Renal cortex interstitium (tissue), 3 donors: ENCODE results near the gene PNMA6A. TPM values are rescaled to one million over a fixed set of nuclear protein-coding genes. Genes with fewer than 3 reads are reported as not detected.

Source experiments
- polyA plus RNA-seq, 3 donors: library from polyadenylated mRNA; unstranded; fragments of 120-200 nt; gene quantifications; one replicate each; pipeline ENCODE4 v1.2.1, GENCODE V29; 2013; ENCODE audit not compliant: insufficient read length in 3 of 3

PNMA6A gene
- polyA plus RNA-seq, 3 donors, result 9.3 to 13.7 (median 13.6) TPM

Other genes starting within 250 kb of the PNMA6A start
- 100 to 1,000 TPM; 114 to 130 (median 114) TPM for gene CETN2, start 241.7 kb upstream of the PNMA6A start, polyA plus RNA-seq
- 10 to 100 TPM; 30.0 to 32.8 (median 30.9) TPM for gene NSDHL, start 241.4 kb upstream of the PNMA6A start, polyA plus RNA-seq
- gene ZNF185, start 174.4 kb upstream of the PNMA6A start, polyA plus RNA-seq, result 10 to 100 TPM; 37.3 to 52.4 (median 48.5) TPM
- gene PNMA5, start 78.3 kb upstream of the PNMA6A start, polyA plus RNA-seq, result under 1 TPM; 0.16 to 0.39 (median 0.30) TPM
- 10 to 100 TPM; 31.6 to 37.4 (median 32.4) TPM for gene PNMA3, start 16.0 kb upstream of the PNMA6A start, polyA plus RNA-seq
- gene MAGEA1, start 106.8 kb downstream of the PNMA6A start, polyA plus RNA-seq, result not detected
- gene PNMA6F, start 249.3 kb downstream of the PNMA6A start, polyA plus RNA-seq, result under 1 TPM; 0.15 to 0.27 (median 0.20) TPM